Liver (tissue), 9 donors: ENCODE measurements around the gene ATP1B1. TPM values are rescaled to one million over a fixed set of nuclear protein-coding genes. Genes with fewer than 3 reads are reported as not detected.

Experiments used
- DNase-seq: peaks from one replicate; pipeline ENCODE4 v3.0.0-alpha.2; 2017; ENCODE audit warnings: low spot score
- H3K27ac ChIP-seq, 2 donors: one replicate each; pipeline ENCODE4 v1.7.0; 2013; ENCODE audit warnings: inconsistent platforms in 2 of 2, low read length in 2 of 2, control low read depth in 1 of 2, low read depth in 1 of 2, mild to moderate bottlenecking in 1 of 2
- H3K27me3 ChIP-seq, 4 donors: one replicate each; pipeline versions ENCODE4 v1.6.1 to v1.7.0; 2013; ENCODE audit warnings: low read length in 3 of 4, inconsistent platforms in 1 of 4, mild to moderate bottlenecking in 1 of 4, moderate library complexity in 1 of 4; ENCODE audit not compliant: control insufficient read depth in 4 of 4, insufficient read depth in 4 of 4
- H3K36me3 ChIP-seq, 4 donors: one replicate each; pipeline versions ENCODE4 v1.6.1 to v1.7.0; 2013; ENCODE audit warnings: low read length in 3 of 4, mild to moderate bottlenecking in 3 of 4, low read depth in 1 of 4, moderate library complexity in 1 of 4; ENCODE audit not compliant: control insufficient read depth in 4 of 4, insufficient read depth in 3 of 4
- H3K4me1 ChIP-seq, 4 donors: one replicate each; pipeline versions ENCODE4 v1.6.1 to v1.7.0; 2013; ENCODE audit warnings: low read length in 3 of 4, mild to moderate bottlenecking in 3 of 4, moderate library complexity in 1 of 4; ENCODE audit not compliant: control insufficient read depth in 4 of 4, insufficient read depth in 4 of 4
- H3K4me3 ChIP-seq, 3 donors: one replicate each; pipeline versions ENCODE4 v1.6.1 to v1.7.0; 2013; ENCODE audit warnings: low read length in 3 of 3, control low read depth in 1 of 3, low read depth in 1 of 3, mild to moderate bottlenecking in 1 of 3
- H3K9ac ChIP-seq, 2 donors: one replicate each; pipeline ENCODE4 v1.7.0; 2013; ENCODE audit warnings: low read length in 2 of 2, mild to moderate bottlenecking in 2 of 2, moderate library complexity in 2 of 2, control low read depth in 1 of 2, low read depth in 1 of 2
- H3K9me3 ChIP-seq, 4 donors: one replicate each; pipeline versions ENCODE4 v1.6.1 to v1.7.0; 2013; ENCODE audit warnings: low read length in 3 of 4; ENCODE audit not compliant: control insufficient read depth in 4 of 4
- EGR1 ChIP-seq, 2 donors: IDR thresholded peaks; 2 replicates each; pipeline ENCODE4 v1.6.1; 2016 to 2018; ENCODE audit warnings: antibody characterized with exemption in 2 of 2, low read depth in 2 of 2
- FOXA2 ChIP-seq: IDR thresholded peaks from 2 replicates; pipeline ENCODE4 v1.6.1; 2016; ENCODE audit warnings: antibody characterized with exemption
- GABPA ChIP-seq, 2 donors: IDR thresholded peaks in 1 of 2; conservative IDR thresholded peaks in 1 of 2; 2 replicates each; pipeline ENCODE4 v1.6.1; 2016; ENCODE audit warnings: antibody characterized with exemption in 2 of 2, mild to moderate bottlenecking in 1 of 2, moderate library complexity in 1 of 2
- HNF4A ChIP-seq, 2 donors: conservative IDR thresholded peaks; 2 replicates each; pipeline ENCODE4 v1.6.1; 2016; ENCODE audit warnings: antibody characterized with exemption in 2 of 2, mild to moderate bottlenecking in 2 of 2
- HNF4G ChIP-seq: IDR thresholded peaks from 2 replicates; pipeline ENCODE4 v1.6.1; 2016; ENCODE audit warnings: antibody characterized with exemption
- JUND ChIP-seq, 2 donors: IDR thresholded peaks; 2 replicates each; pipeline ENCODE4 v1.6.1; 2016; ENCODE audit warnings: antibody characterized with exemption in 2 of 2
- REST ChIP-seq: IDR thresholded peaks from 2 replicates; pipeline ENCODE4 v1.6.1; 2016; ENCODE audit warnings: antibody characterized with exemption, mild to moderate bottlenecking
- SP1 ChIP-seq: IDR thresholded peaks from 2 replicates; pipeline ENCODE4 v1.6.1; 2018; ENCODE audit warnings: antibody characterized with exemption, mild to moderate bottlenecking
- TAF1 ChIP-seq: conservative IDR thresholded peaks from 2 replicates; pipeline ENCODE4 v1.6.1; 2016; ENCODE audit warnings: antibody characterized with exemption, mild to moderate bottlenecking
- YY1 ChIP-seq: IDR thresholded peaks from 2 replicates; pipeline ENCODE4 v1.6.1; 2016; ENCODE audit warnings: antibody characterized with exemption, mild to moderate bottlenecking
- ZBTB33 ChIP-seq: IDR thresholded peaks from 2 replicates; pipeline ENCODE4 v1.6.1; 2016; ENCODE audit warnings: antibody characterized with exemption
- WGBS: extraction: QIAGEN DNeasy Blood & Tissue Kit; methylation state at CpG from one replicate; pipeline ENCODE4 v1.1.7; 2013; 5-methylcytosine and 5-hydroxymethylcytosine counted together
- polyA plus RNA-seq, 2 donors: library from polyadenylated mRNA; stranded (reverse) in 1 of 2; unstranded in 1 of 2; fragments of 200-250 nt in 1 of 2; fragments of >200 nt in 1 of 2; fragmentation: Nextera tagmentation in 1 of 2; extraction: Ambion mirVana in 1 of 2; gene quantifications; one replicate each; pipeline versions ENCODE4 v1.2.1 to v1.2.3, GENCODE V29; 2013 to 2015
- total RNA-seq, 2 donors: library from RNA; depleted of rRNA; stranded (reverse); fragments of >200 nt; gene quantifications; one replicate each; pipeline ENCODE4 v1.2.3, GENCODE V29; 2014
- TF ChIP-seq, protein P1 (sequence below): fragments of 150-350 bp; IDR thresholded peaks from 2 replicates; pipeline ENCODE4 v1.5.1; 2017; ENCODE audit warnings: improper control_type of control experiment, low read depth, low read length; ENCODE audit not compliant: missing input control
- TF ChIP-seq, protein P2 (sequence below): IDR thresholded peaks from 2 replicates; pipeline ENCODE4 v1.6.1; 2016; ENCODE audit warnings: antibody characterized with exemption
- donor health status: healthy.
- donor health status: healthy.
- donor health status: healthy.
- donor health status: healthy.
- donor health status: healthy.

ATP1B1 gene
- total and polyA plus RNA-seq, 4 donors: 36.1 to 57.0 (median 46.5) TPM

DNA sequence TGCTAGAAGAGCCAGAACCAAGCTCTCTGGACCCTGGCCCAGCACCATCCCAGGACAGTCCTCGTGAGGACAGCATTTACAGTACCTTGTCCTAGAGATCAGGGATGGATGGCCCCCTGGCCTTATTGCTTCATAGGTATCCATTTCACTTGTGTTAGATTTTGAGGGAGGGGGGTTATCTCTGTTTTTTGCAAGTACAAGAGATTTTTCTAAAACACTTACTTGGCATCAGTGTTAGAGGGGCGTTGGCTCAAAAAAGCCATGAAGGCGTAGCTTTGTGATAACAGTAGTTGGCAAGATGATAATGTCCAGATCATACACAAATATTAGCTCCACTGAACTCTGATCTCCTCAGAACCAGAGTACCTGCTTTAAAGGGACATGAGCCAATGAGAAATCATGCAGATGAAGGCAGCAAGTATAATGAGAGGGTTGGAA lies 5.8 kb upstream of the ATP1B1 start:
- TF ChIP-seq SP1 (no peak), HNF4A (conservative IDR thresholded peaks at IDR 0.05) (peak; percentile 42 to 65), ZBTB33 (no peak), REST (no peak), GABPA (IDR thresholded peaks at IDR 0.05 in 1 of 2, conservative IDR thresholded peaks at IDR 0.05 in 1 of 2) (peak in 1 of 2 donors; percentile 18)
- DNase-seq: no peak
- no peaks in the 10 kb centered on the region for H3K27me3 ChIP-seq
- no peak overlapping the region for H3K4me3 ChIP-seq
- H3K36me3 ChIP-seq: no peaks in the 10 kb centered on the region
- no peaks in the 10 kb centered on the region for H3K9me3 ChIP-seq
- H3K27ac ChIP-seq: peak overlapping the region in 1 of 2 donors; percentile 22
- 23% methylated on average over 3 of the region's 3 CpGs for WGBS
- H3K9ac ChIP-seq: no peak overlapping the region
- H3K4me1 ChIP-seq: peaks cover 5 to 27% (median 19%) of the 10 kb centered on the region in 4 donors

DNA sequence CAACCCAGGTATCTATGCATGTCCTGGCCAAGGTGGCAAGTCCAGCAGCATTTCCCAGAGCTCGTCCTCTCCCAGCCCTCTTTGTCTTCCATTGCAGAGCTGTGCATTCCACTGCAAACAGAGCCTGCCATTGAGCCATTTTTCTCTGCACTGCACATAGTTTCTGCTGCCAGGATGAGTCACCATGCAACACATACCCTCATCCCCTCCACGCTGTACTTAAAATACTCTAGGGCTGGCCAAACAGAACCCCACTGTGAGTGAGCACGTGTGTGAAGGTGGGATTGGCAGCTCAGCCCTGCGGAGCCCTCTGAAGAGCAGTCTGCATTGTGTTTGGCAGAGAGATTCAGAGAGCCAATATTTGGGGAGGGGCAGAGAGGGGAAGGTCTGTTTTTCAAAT lies 3.9 kb upstream of the ATP1B1 start:
- peaks cover 5 to 27% (median 19%) of the 10 kb centered on the region in 4 donors for H3K4me1 ChIP-seq
- no peak overlapping the region for H3K9ac ChIP-seq
- 80% methylated on average over 4 of the region's 4 CpGs for WGBS

DNA sequence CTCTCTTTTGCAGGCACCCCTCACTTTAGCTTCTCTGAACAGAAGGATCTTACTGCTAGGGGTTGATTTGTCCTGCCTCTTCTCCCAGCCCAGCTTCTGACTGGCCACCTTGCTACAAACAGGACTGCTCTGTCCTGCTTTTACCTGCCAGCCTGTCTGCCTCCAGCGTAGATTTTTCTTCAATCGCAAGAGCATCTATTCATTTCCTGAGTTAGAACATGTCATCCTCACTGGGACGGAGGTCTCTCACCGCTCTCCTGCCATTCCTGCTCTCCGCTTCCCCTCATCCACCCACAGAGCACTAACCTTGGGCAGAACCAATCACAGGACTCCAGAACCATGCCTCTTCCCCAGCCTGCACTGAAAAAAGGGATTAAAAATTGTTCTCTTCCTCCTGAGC lies 3.5 kb upstream of the ATP1B1 start:
- Histone ChIP-seq H3K4me3 (no peak overlapping the region), H3K36me3 (no peaks in the 10 kb centered on the region), H3K9ac (no peak overlapping the region), H3K9me3 (no peaks in the 10 kb centered on the region), H3K27me3 (no peaks in the 10 kb centered on the region), H3K27ac (no peak overlapping the region), H3K4me1 (peaks cover 5 to 32% (median 19%) of the 10 kb centered on the region in 4 donors)
- WGBS: 90% methylated on average over 5 of the region's 5 CpGs
- DNase-seq: no peak
- TF ChIP-seq REST (no peak), HNF4G (no peak), EGR1 (IDR thresholded peaks at IDR 0.05; ENCODE audit: low read depth in 2 of 2) (no peak), FOXA2 (no peak), TAF1 (no peak), HNF4A (conservative IDR thresholded peaks at IDR 0.05) (no peak), JUND (IDR thresholded peaks at IDR 0.05) (no peak), SP1 (no peak), YY1 (no peak)
- TF ChIP-seq, protein P1, sequence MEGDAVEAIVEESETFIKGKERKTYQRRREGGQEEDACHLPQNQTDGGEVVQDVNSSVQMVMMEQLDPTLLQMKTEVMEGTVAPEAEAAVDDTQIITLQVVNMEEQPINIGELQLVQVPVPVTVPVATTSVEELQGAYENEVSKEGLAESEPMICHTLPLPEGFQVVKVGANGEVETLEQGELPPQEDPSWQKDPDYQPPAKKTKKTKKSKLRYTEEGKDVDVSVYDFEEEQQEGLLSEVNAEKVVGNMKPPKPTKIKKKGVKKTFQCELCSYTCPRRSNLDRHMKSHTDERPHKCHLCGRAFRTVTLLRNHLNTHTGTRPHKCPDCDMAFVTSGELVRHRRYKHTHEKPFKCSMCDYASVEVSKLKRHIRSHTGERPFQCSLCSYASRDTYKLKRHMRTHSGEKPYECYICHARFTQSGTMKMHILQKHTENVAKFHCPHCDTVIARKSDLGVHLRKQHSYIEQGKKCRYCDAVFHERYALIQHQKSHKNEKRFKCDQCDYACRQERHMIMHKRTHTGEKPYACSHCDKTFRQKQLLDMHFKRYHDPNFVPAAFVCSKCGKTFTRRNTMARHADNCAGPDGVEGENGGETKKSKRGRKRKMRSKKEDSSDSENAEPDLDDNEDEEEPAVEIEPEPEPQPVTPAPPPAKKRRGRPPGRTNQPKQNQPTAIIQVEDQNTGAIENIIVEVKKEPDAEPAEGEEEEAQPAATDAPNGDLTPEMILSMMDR: no peak
- TF ChIP-seq, protein P2, sequence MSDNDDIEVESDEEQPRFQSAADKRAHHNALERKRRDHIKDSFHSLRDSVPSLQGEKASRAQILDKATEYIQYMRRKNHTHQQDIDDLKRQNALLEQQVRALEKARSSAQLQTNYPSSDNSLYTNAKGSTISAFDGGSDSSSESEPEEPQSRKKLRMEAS: no peak

More for the DNA sequence above, 3.9 kb upstream of the ATP1B1 start:
- no peak overlapping the region for H3K4me3 ChIP-seq
- no peaks in the 10 kb centered on the region for H3K9me3 ChIP-seq
- H3K27me3 ChIP-seq: no peaks in the 10 kb centered on the region
- TF ChIP-seq, protein P2: no peak
- no peak for TF ChIP-seq YY1
- TF ChIP-seq SP1: no peak
- no peak for DNase-seq
- no peak overlapping the region for H3K27ac ChIP-seq
- no peaks in the 10 kb centered on the region for H3K36me3 ChIP-seq
